NB4 (cell line): ENCODE results near the gene PRR29.

Experiments used
- DNase-seq: peaks from one replicate; pipeline ENCODE4 v3.0.0; 2010; ENCODE audit warnings: low read depth
- H3K4me3 ChIP-seq: one replicate; pipeline ENCODE4 v1.5.1; 2011; ENCODE audit warnings: mild to moderate bottlenecking, low read depth, low read length, moderate library complexity
- CTCF ChIP-seq: IDR thresholded peaks from one replicate; pipeline ENCODE4 v1.5.1; 2012; ENCODE audit warnings: low read depth, low read length
- MAX ChIP-seq: IDR thresholded peaks from 2 replicates; pipeline ENCODE4 v1.6.1; 2011; ENCODE audit warnings: low read depth, low read length
- MYC ChIP-seq: IDR thresholded peaks from 2 replicates; pipeline ENCODE4 v1.6.1; 2011; ENCODE audit warnings: low read depth, low read length
- POLR2A ChIP-seq: IDR thresholded peaks from 2 replicates; pipeline ENCODE4 v1.6.1; 2011; ENCODE audit warnings: mild to moderate bottlenecking; ENCODE audit not compliant: insufficient read length; ENCODE audit errors: extremely low read depth

The PRR29 gene

GRCh38 chr17:63998050-63998720, at the start of gene PRR29:
Gene PRR29, plus strand, starts transcription at chr17:63998351. Its CDS starts 14 bp downstream, at chr17:63998365.
- TF ChIP-seq MAX (no peak), POLR2A (no peak), CTCF (no peak), MYC (no peak)
- DNase-seq, result peak; percentile 49
- H3K4me3 ChIP-seq, result no peak within 1 kb of the TSS

GRCh38 chr17:63948521-63948920, 49.6 kb upstream of the PRR29 start:
- DNase-seq, result no peak

GRCh38 chr17:63949576-63950250, 48.4 kb upstream of the PRR29 start:
- no peak for DNase-seq
- TF ChIP-seq MYC (no peak), MAX (no peak), POLR2A (no peak), CTCF (no peak)
- no peak overlapping the region for H3K4me3 ChIP-seq

More at GRCh38 chr17:63948521-63948920, 49.6 kb upstream of the PRR29 start:
- TF ChIP-seq POLR2A (no peak), MYC (no peak), CTCF (no peak), MAX (no peak)
- H3K4me3 ChIP-seq, result no peak overlapping the region

- TF ChIP-seq POLR2A (no peak), MYC (no peak), MAX (no peak), CTCF (peak; percentile 11)
- no peak overlapping the region for H3K4me3 ChIP-seq
- no peak for DNase-seq
Observed at GRCh38 chr17:63950940-63951907, 46.9 kb upstream of the PRR29 start.

GRCh38 chr17:63954402-63955063, 43.6 kb upstream of the PRR29 start:
- TF ChIP-seq POLR2A (no peak), MYC (no peak)
- H3K4me3 ChIP-seq, result no peak overlapping the region
- DNase-seq, result peak; percentile 67
